ENCODE data around the gene WNK4. TPM values are rescaled to one million over a fixed set of nuclear protein-coding genes. Genes with fewer than 3 reads are reported as not detected.

The WNK4 gene
- polyA plus RNA-seq, 3 donors, result not detected

GRCh38 chr17:42796066-42796758 is 15.8 kb downstream of the WNK4 start:
- 93% methylated on average over 10 of the region's 18 CpGs for WGBS (ENCODE audit: insufficient coverage)
- Histone ChIP-seq H3K27ac (ENCODE audit: low read depth in 1 of 2, low read length in 2 of 2) (no peak overlapping the region), H2AFZ (ENCODE audit: insufficient read depth, low read depth, low read length, poor library complexity, severe bottlenecking) (no peak overlapping the region), H3K4me2 (replicated peaks; ENCODE audit: extremely low read depth, low read length, poor library complexity, severe bottlenecking) (no peak overlapping the region), H4K20me1 (ENCODE audit: insufficient read depth, low read length) (no peaks in the 10 kb centered on the region), H3K9me3 (replicated peaks in 1 of 2; ENCODE audit: control insufficient read depth in 1 of 2, insufficient read depth in 1 of 2, low read length in 2 of 2) (no peaks in the 10 kb centered on the region), H3K9ac (ENCODE audit: insufficient read depth, low read length, poor library complexity, severe bottlenecking) (no peak overlapping the region), H3K4me3 (replicated peaks in 1 of 3; ENCODE audit: low read depth in 2 of 3, low read length in 3 of 3) (no peak overlapping the region), H3K79me2 (ENCODE audit: insufficient read depth, low read length) (peaks cover 10% of the 10 kb centered on the region), H3K4me1 (ENCODE audit: control insufficient read depth in 1 of 2, insufficient read depth in 2 of 2, low read length in 2 of 2) (peaks cover 13 to 19% of the 10 kb centered on the region in 2 donors), H3K27me3 (ENCODE audit: control insufficient read depth in 2 of 2, insufficient read depth in 2 of 2, low read length in 2 of 2) (no peaks in the 10 kb centered on the region), H3K36me3 (replicated peaks in 1 of 2; ENCODE audit: control insufficient read depth in 1 of 2, insufficient read depth in 2 of 2, low read length in 2 of 2) (peaks cover 0 to 6% of the 10 kb centered on the region in 2 donors)
- TF ChIP-seq CTCF (IDR thresholded peaks at IDR 0.05), result no peak
- peaks cover 27% of the 10 kb centered on the region for H3K4me1 Mint-ChIP-seq
- H3K4me3 Mint-ChIP-seq, result no peak overlapping the region
- intact Hi-C loops (cut with micrococcal nuclease), result no loop called here
- no peaks in the 10 kb centered on the region for H3K9me3 Mint-ChIP-seq
- peaks cover 11 to 16% of the 10 kb centered on the region in 2 donors for H3K36me3 Mint-ChIP-seq
- H3K27me3 Mint-ChIP-seq (ENCODE audit: low read depth in 3 of 3), result peaks cover 7 to 16% (median 8%) of the 10 kb centered on the region in 3 donors
- H3K27ac Mint-ChIP-seq, result peak overlapping the region in 1 of 7 donors; percentile 24
- no peak for DNase-seq

DNA sequence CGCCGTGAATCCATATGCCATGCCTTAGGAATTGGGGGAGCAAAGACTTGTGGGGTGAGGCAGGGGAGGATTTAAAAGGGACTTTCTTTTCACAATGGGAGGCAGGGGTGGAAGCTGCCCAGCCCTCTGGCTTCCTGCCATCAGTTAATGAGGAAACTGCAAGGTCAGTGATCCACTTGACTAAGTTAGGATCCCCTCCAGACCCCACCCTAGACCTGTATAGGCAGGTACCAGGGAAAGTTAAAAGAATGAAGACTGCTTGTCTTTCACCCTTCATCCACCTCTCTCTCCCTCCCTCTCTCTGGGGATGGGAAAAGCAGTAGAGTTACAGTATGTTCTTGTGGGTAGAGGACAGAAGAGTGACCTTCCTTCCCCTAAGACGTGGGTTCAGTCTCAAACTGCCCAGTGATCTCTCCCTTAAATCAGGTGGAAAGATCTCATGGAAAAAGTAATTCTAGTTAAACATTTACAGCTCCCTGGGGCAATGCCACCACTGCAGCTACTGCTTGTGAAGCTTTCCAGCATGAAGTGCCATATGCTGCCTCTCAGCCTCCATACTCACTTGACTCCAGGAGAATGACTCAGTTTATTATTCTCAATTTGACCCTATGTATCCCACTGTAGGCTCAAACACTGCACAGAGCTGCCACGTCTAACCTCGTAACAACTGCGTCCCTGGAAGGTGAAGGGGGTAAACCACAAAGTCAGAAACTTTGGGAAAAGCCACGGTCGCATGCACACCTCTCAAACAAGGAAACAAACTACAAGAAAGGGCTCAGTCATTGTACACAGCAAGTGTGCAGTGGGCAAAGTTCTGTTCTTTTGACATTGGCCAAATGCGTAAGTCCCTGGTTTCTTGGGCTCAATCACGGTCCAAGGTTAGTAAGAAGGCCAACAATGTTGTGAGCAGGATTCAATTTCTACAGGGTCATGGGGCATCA is 16.9 kb downstream of the WNK4 start:
- Histone ChIP-seq H3K9ac (ENCODE audit: insufficient read depth, low read length, poor library complexity, severe bottlenecking) (peak overlapping the region; percentile 76), H3K4me2 (replicated peaks; ENCODE audit: extremely low read depth, low read length, poor library complexity, severe bottlenecking) (peak overlapping the region; percentile 81), H3K79me2 (ENCODE audit: insufficient read depth, low read length) (peaks cover 10% of the 10 kb centered on the region), H3K36me3 (replicated peaks in 1 of 2; ENCODE audit: control insufficient read depth in 1 of 2, insufficient read depth in 2 of 2, low read length in 2 of 2) (peaks cover 0 to 6% of the 10 kb centered on the region in 2 donors), H3K9me3 (replicated peaks in 1 of 2; ENCODE audit: control insufficient read depth in 1 of 2, insufficient read depth in 1 of 2, low read length in 2 of 2) (no peaks in the 10 kb centered on the region), H3K4me1 (ENCODE audit: control insufficient read depth in 1 of 2, insufficient read depth in 2 of 2, low read length in 2 of 2) (peaks cover 13 to 19% of the 10 kb centered on the region in 2 donors), H3K27ac (ENCODE audit: low read depth in 1 of 2, low read length in 2 of 2) (peak overlapping the region in 1 of 2 donors; percentile 79), H3K4me3 (replicated peaks in 1 of 3; ENCODE audit: low read depth in 2 of 3, low read length in 3 of 3) (peak overlapping the region in 2 of 3 experiments; percentile 86 to 96), H2AFZ (ENCODE audit: insufficient read depth, low read depth, low read length, poor library complexity, severe bottlenecking) (peak overlapping the region; percentile 92), H3K27me3 (ENCODE audit: control insufficient read depth in 2 of 2, insufficient read depth in 2 of 2, low read length in 2 of 2) (no peaks in the 10 kb centered on the region), H4K20me1 (ENCODE audit: insufficient read depth, low read length) (no peaks in the 10 kb centered on the region)
- DNase-seq, result no peak
- H3K4me1 Mint-ChIP-seq, result peaks cover 27% of the 10 kb centered on the region
- H3K36me3 Mint-ChIP-seq, result peaks cover 11 to 16% of the 10 kb centered on the region in 2 donors
- peaks cover 6 to 18% (median 6%) of the 10 kb centered on the region in 3 donors for H3K27me3 Mint-ChIP-seq (ENCODE audit: low read depth in 3 of 3)
- peak overlapping the region; percentile 91 to 94 for H3K4me3 Mint-ChIP-seq
- intact Hi-C loops (cut with micrococcal nuclease), result no loop called here
- H3K9me3 Mint-ChIP-seq, result no peaks in the 10 kb centered on the region
- 93% methylated on average over 7 of the region's 10 CpGs for WGBS (ENCODE audit: insufficient coverage)
- TF ChIP-seq CTCF (IDR thresholded peaks at IDR 0.05), result no peak
- peak overlapping the region in 1 of 7 donors; percentile 60 for H3K27ac Mint-ChIP-seq

Data from CD14-positive monocyte (primary cell).